Mesendoderm (in vitro differentiated cells): ENCODE data around the gene PSMC1.

Experiments used
- DNase-seq: peaks from one replicate; pipeline ENCODE4 v3.0.0; 2013
- H2AK5ac ChIP-seq: 2 replicates; pipeline ENCODE4 v1.6.1; 2013; ENCODE audit warnings: low read length, inconsistent platforms
- H2BK120ac ChIP-seq: 2 replicates; pipeline ENCODE4 v1.6.1; 2013; ENCODE audit warnings: low read depth, mild to moderate bottlenecking, low read length, moderate library complexity, mixed read lengths
- H2BK15ac ChIP-seq: replicated peaks from 2 replicates; pipeline ENCODE4 v1.6.1; 2013; ENCODE audit warnings: low read depth, mild to moderate bottlenecking, moderate library complexity
- H2BK5ac ChIP-seq: 2 replicates; pipeline ENCODE4 v1.6.1; 2013; ENCODE audit warnings: low read length, inconsistent platforms
- H3K18ac ChIP-seq: 2 replicates; pipeline ENCODE4 v1.6.1; 2013; ENCODE audit warnings: mild to moderate bottlenecking, low read length, mixed read lengths
- H3K23ac ChIP-seq: one replicate; pipeline ENCODE4 v1.6.1; 2013; ENCODE audit warnings: low read length
- H3K27ac ChIP-seq: 2 replicates; pipeline ENCODE4 v1.5.1; 2013; ENCODE audit warnings: low read depth, mild to moderate bottlenecking, inconsistent platforms, low read length, moderate library complexity
- H3K27me3 ChIP-seq: 2 replicates; pipeline ENCODE4 v1.6.1; 2013; ENCODE audit warnings: low read length, control low read depth, mild to moderate bottlenecking, inconsistent platforms; ENCODE audit not compliant: insufficient read depth, poor library complexity
- H3K36me3 ChIP-seq: 2 replicates; pipeline ENCODE4 v1.6.1; 2013; ENCODE audit warnings: low read length, inconsistent platforms; ENCODE audit not compliant: control insufficient read depth, insufficient read depth
- H3K4ac ChIP-seq: one replicate; pipeline ENCODE4 v1.6.1; 2013; ENCODE audit warnings: low read depth, mild to moderate bottlenecking, low read length, moderate library complexity
- H3K4me1 ChIP-seq: 2 replicates; pipeline ENCODE4 v1.6.1; 2013; ENCODE audit warnings: low read depth, low read length, inconsistent platforms; ENCODE audit not compliant: control insufficient read depth
- H3K4me2 ChIP-seq: 2 replicates; pipeline ENCODE4 v1.6.1; 2013; ENCODE audit warnings: low read length
- H3K4me3 ChIP-seq: 2 replicates; pipeline ENCODE4 v1.5.1; 2013; ENCODE audit warnings: mild to moderate bottlenecking, low read length
- H3K56ac ChIP-seq: one replicate; pipeline ENCODE4 v1.6.1; 2013; ENCODE audit warnings: low read length
- H3K79me1 ChIP-seq: 2 replicates; pipeline ENCODE4 v1.6.1; 2013; ENCODE audit warnings: low read length, inconsistent platforms
- H3K79me2 ChIP-seq: 2 replicates; pipeline ENCODE4 v1.6.1; 2013; ENCODE audit warnings: mild to moderate bottlenecking, low read length; ENCODE audit not compliant: control insufficient read depth, insufficient read depth
- H3K9ac ChIP-seq: 2 replicates; pipeline ENCODE4 v1.6.1; 2013; ENCODE audit warnings: low read length, inconsistent platforms
- H4K5ac ChIP-seq: one replicate; pipeline ENCODE4 v1.6.1; 2013; ENCODE audit warnings: low read length
- H4K8ac ChIP-seq: one replicate; pipeline ENCODE4 v1.6.1; 2013; ENCODE audit warnings: low read depth, mild to moderate bottlenecking, control low read depth, low read length, moderate library complexity
- WGBS: extraction: QIAGEN DNeasy Blood & Tissue Kit; methylation state at CpG from one replicate; pipeline ENCODE4 v1.1.7; 2013; ENCODE audit warnings: low lambda C conversion rate, missing lambda C conversion rate; ENCODE audit not compliant: insufficient coverage; ENCODE audit errors: extremely low coverage; 5-methylcytosine and 5-hydroxymethylcytosine counted together

The PSMC1 gene

DNA sequence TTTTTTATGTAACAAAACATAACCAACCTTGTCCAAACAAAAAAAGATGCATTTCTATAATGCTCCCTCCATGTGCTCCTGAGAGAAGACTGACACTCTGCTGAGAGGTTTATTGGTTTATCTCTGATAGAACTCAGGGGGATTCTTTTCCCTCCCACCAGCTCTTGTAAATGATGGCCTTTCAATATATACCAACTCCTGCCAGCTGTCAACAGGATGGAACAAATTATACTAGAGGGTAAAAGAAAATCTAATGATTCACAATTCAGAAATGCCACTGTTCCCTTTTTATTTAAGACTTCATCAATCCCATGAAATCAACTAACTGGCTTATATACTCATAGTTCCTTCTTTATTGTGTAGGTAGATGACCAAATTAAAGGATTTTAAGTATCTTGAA, 25.4 kb downstream of the PSMC1 start:
- Histone ChIP-seq H2BK15ac (no peak overlapping the region), H3K23ac (no peak overlapping the region), H3K9ac (no peak overlapping the region), H3K36me3 (peaks cover 2% of the 10 kb centered on the region), H3K27me3 (no peaks in the 10 kb centered on the region), H2BK5ac (no peak overlapping the region), H3K4me1 (no peaks in the 10 kb centered on the region), H3K4me3 (no peak overlapping the region), H3K79me2 (no peaks in the 10 kb centered on the region), H4K5ac (no peak overlapping the region), H3K4ac (no peak overlapping the region), H3K27ac (no peak overlapping the region), H3K56ac (no peak overlapping the region), H4K8ac (no peak overlapping the region), H2AK5ac (no peak overlapping the region), H3K79me1 (no peaks in the 10 kb centered on the region), H3K4me2 (no peak overlapping the region), H2BK120ac (no peak overlapping the region), H3K18ac (no peak overlapping the region)
- no peak for DNase-seq

DNA sequence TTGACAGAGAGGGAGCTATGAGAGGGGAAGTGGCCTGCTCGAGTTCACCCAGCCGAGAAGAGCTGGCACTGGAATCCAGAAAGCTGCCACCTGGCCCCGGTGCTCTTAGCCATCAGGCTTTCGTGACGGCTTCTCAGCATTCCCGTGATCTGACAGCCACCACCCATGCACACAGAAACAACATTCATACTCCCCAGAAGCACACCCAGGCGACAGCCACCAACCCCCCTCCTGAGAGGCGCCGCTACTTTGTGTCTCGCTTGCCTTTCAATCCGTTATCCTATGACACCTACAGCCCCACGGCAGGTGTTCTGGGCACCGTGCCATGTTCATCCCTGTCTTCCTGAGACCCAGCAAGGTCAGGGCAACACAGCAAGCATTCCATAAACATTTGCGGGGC, 31.4 kb downstream of the PSMC1 start:
- Histone ChIP-seq H2BK5ac (no peak overlapping the region), H4K5ac (no peak overlapping the region), H3K56ac (no peak overlapping the region), H3K79me1 (no peaks in the 10 kb centered on the region), H3K4me3 (no peak overlapping the region), H2AK5ac (no peak overlapping the region), H2BK15ac (no peak overlapping the region), H3K4me2 (no peak overlapping the region), H3K79me2 (no peaks in the 10 kb centered on the region), H3K27me3 (no peaks in the 10 kb centered on the region), H4K8ac (no peak overlapping the region), H3K36me3 (peaks cover 2% of the 10 kb centered on the region), H3K23ac (no peak overlapping the region), H3K18ac (no peak overlapping the region), H3K4me1 (no peaks in the 10 kb centered on the region), H2BK120ac (no peak overlapping the region), H3K4ac (no peak overlapping the region), H3K27ac (no peak overlapping the region), H3K9ac (no peak overlapping the region)
- no CpG with 5 or more reads among the region's 14 CpGs for WGBS
- DNase-seq, result no peak

DNA sequence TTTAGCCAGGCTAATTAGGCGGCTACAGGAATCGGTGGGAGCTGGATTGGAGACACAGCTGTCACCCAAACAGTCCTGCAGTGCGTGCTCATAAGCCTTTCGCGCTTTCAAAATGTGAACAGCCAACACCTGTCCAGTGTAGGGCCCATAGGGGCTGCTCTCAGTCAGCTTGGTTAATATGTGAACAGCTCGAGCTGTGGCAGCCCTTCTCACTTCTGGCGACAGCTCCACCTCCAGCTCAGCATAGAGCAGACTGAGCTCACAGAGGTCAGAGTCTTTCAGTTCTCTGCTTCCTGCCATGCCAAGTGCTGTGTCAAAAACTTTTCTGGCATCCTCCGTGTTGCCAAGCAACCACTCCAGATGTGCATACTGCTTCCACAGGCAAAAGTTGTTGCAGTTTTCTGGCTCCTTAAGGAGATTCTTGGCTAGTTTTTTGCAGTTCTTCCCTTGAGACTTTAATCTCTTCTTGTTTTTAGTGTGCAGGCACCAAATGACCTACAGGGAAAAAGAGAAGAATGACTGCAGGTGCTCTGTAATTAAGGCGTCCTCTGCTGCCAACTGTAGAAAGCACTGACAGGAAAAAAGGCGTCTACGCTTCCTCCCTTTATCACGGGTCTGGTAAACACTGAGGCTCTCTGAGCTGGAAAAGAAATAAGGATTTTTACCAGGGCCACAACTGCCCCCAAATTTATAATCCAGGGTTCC, 32.5 kb downstream of the PSMC1 start:
- DNase-seq, result no peak
- H3K4me3 ChIP-seq, result no peak overlapping the region
- H2BK5ac ChIP-seq, result no peak overlapping the region

DNA sequence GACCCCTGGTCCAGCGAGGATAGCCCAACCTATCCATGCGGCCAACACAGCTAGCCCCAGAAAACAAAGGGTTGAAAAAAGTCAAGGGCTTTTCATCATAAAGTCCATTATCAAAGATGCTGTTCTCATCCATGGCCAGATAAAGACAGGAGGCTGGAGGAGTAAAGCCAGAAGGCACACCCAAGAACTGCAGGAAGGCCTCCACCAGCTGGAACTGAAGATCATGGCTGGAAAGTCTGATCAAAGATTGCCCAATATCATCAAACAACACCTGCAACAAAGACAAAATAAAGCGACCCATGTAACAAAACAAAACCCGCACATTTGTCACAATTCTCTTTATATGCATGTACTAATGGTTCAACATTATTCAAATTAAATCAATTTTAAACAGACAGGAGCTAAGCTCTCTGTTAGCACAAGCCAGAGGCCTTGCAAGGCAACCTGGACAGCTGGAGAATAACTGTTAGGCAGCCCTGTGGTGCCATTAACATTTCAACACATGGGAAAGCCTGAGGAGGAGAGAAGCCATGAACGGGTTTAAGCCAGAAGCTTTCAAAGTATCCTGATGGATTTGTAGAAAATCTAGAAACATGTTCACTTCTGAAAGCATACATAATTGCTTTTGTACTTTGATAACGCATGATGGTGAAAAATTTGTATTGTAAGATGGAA, 34.1 kb downstream of the PSMC1 start:
- Histone ChIP-seq H3K79me2 (no peaks in the 10 kb centered on the region), H4K8ac (no peak overlapping the region), H3K18ac (no peak overlapping the region), H2BK5ac (no peak overlapping the region), H3K4me2 (no peak overlapping the region), H3K27me3 (no peaks in the 10 kb centered on the region), H3K36me3 (peaks cover 4% of the 10 kb centered on the region), H2BK15ac (no peak overlapping the region), H3K56ac (no peak overlapping the region), H3K23ac (no peak overlapping the region), H3K9ac (no peak overlapping the region), H3K27ac (no peak overlapping the region), H3K4ac (no peak overlapping the region), H3K4me3 (no peak overlapping the region), H3K79me1 (no peaks in the 10 kb centered on the region), H3K4me1 (no peaks in the 10 kb centered on the region), H4K5ac (no peak overlapping the region), H2BK120ac (no peak overlapping the region), H2AK5ac (no peak overlapping the region)
- no CpG with 5 or more reads among the region's 6 CpGs for WGBS
- DNase-seq, result no peak

More for the DNA sequence above, 32.5 kb downstream of the PSMC1 start:
- H3K36me3 ChIP-seq, result peaks cover 2% of the 10 kb centered on the region
- no peaks in the 10 kb centered on the region for H3K4me1 ChIP-seq
- H2BK15ac ChIP-seq, result no peak overlapping the region
- no peaks in the 10 kb centered on the region for H3K79me1 ChIP-seq
- no peak overlapping the region for H4K8ac ChIP-seq
- no peak overlapping the region for H2AK5ac ChIP-seq
- no peak overlapping the region for H3K23ac ChIP-seq
- no peak overlapping the region for H3K4ac ChIP-seq
- H2BK120ac ChIP-seq, result no peak overlapping the region
- WGBS, result no CpG with 5 or more reads among the region's 12 CpGs
- no peak overlapping the region for H4K5ac ChIP-seq
- no peak overlapping the region for H3K27ac ChIP-seq
- H3K79me2 ChIP-seq, result no peaks in the 10 kb centered on the region
- no peak overlapping the region for H3K18ac ChIP-seq
- H3K27me3 ChIP-seq, result no peaks in the 10 kb centered on the region
- H3K4me2 ChIP-seq, result no peak overlapping the region
- no peak overlapping the region for H3K56ac ChIP-seq
- H3K9ac ChIP-seq, result no peak overlapping the region

DNA sequence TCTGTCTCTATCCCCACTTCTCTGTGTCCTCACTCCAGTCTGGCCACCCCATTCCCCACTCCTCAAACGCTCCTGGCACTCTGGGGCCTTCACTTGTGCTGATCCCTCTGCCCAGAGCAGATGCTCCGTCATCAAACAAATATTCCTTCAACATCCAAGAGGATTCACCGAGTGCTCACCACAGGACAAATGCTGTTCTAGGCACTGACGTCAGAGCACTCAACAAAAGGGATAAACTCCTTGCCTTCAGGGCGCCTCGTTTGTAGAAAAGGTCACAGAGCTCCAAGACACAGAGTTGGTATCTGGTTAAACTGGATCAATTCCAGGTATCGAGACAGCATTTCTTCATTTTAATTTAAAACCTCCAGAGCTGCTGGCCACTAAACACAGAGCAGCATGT, 35.3 kb downstream of the PSMC1 start:
- Histone ChIP-seq H3K4me1 (no peaks in the 10 kb centered on the region), H4K8ac (no peak overlapping the region), H3K79me1 (no peaks in the 10 kb centered on the region), H3K27ac (no peak overlapping the region), H3K36me3 (peaks cover 1% of the 10 kb centered on the region), H3K23ac (no peak overlapping the region), H3K56ac (no peak overlapping the region), H3K18ac (no peak overlapping the region), H3K4ac (no peak overlapping the region), H3K4me3 (no peak overlapping the region), H2BK120ac (no peak overlapping the region), H3K79me2 (no peaks in the 10 kb centered on the region), H2BK15ac (no peak overlapping the region), H4K5ac (no peak overlapping the region), H3K27me3 (no peaks in the 10 kb centered on the region), H2AK5ac (no peak overlapping the region), H2BK5ac (no peak overlapping the region), H3K9ac (no peak overlapping the region), H3K4me2 (no peak overlapping the region)
- no peak for DNase-seq
- no CpG with 5 or more reads among the region's 7 CpGs for WGBS
